T-helper 22 cell (primary cell): ENCODE measurements around the gene LRMDA.
"Not testable (repeated sequence)": the region's sequence is repeated elsewhere in the genome, so short reads cannot be mapped to it uniquely, and the experiment has no call there.

Source experiments
- DNase-seq: peaks from one replicate; pipeline ENCODE4 v3.0.0-alpha.2; 2020; ENCODE audit warnings: low read depth

The LRMDA gene

GRCh38 chr10:76554033-76554408, 1122.6 kb downstream of the LRMDA start:
- no peak for DNase-seq

GRCh38 chr10:76554478-76554877, 1123.1 kb downstream of the LRMDA start:
- no peak for DNase-seq

DNA sequence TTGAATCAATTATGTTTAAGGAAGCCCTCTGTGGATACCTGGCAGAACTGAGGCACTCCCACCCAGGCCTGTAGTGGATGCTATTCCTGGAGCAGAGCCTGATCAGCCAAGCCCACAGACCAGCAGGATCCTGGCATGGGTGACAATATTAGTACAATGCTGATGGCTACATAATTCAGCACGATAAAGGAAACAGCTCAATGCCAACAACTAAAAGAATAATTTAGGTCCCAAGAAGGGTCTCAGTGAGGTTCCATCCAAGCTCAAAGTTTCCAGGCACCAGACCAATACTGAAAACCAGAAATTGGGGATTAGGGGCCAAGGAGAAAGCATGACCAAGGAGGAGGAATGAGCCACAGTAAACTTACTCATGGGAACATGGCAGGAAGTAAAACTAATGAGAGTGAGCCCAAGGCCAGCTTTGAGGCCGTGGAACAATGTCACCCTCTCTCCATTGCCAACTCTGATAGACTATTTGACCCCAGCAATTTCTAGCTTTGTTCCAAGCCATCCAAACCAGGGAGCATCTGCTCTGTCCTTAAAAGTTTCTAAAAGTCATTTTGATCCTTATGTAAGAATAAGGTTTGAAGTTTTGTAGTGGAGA, 1123.7 kb downstream of the LRMDA start:
- DNase-seq, result no peak

DNA sequence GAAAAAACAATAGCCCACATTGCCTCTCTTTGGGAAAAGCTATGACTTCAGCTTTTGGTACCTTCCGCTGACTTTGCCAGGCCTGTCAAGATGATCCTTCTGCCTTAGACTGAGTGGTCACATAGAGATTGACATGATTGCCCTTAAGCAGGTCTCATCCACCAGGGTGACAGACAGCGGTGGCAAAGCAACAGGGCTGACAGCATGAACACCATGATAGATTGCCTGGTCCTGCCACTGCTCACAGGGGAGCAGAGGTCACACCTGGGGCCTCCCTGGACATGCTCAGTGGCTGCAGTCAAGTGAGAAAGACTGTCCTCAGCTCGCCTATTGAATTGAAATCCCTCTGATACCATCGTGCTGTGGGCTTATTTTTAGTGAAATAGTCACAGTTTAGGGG, 1125.9 kb downstream of the LRMDA start:
- no peak for DNase-seq

DNA sequence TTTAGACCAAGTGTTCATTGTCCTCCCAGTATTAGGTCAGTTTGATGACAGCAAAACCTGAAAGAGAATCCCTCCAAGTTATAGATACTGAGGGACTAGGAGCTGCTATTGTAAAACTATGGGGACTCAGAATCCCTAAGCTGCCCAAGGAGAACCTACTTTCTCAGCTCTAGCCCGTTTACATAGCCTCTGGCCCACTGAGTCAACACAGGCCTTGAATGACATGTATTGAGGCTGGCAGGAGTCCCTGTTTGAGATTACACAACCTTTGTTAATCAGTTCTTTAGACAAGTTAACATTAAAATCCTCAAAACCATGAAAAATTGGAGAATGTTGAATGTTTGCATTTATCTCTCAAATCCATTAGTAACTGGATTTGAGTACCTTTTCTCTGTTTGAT, 1127.2 kb downstream of the LRMDA start:
- DNase-seq, result no peak

- no peak for DNase-seq
These were observed 1127.8 kb downstream of the LRMDA start for GRCh38 chr10:76558996-76559891.

DNA sequence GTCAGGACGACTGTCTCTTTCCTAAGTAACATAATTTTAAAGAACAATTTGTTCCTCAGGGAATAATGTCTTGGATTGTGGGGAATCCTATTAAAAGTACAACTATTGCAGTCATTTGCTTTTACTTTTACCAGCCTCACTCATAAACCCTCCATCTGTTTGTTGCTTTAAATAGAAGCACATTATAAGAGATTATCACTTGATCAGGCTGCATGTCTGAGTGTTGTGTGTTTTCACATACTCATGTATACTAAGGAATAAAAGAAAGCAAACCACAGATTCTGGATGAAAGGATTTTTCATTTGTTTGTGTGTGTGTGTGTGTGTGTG, 1128.4 kb downstream of the LRMDA start:
- no peak for DNase-seq

DNA sequence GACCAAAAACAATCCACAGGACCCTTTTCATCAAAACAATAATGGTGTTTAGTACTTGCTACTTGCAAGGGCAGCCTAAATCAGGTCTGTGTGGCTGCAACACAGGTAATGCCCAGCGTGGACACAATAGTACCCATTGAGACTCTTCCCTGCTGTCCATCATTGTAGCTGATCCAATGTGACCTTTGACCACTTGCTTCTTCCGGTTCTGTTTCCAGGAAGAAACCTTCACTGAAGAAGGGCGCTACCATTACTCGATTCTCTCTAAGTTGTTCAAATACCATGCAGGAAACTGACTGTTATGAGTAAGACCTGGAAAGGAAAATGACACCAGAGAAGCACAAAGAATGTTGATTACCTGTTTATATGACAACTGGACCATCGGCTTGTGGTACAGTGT, 1128.9 kb downstream of the LRMDA start:
- no peak for DNase-seq

DNA sequence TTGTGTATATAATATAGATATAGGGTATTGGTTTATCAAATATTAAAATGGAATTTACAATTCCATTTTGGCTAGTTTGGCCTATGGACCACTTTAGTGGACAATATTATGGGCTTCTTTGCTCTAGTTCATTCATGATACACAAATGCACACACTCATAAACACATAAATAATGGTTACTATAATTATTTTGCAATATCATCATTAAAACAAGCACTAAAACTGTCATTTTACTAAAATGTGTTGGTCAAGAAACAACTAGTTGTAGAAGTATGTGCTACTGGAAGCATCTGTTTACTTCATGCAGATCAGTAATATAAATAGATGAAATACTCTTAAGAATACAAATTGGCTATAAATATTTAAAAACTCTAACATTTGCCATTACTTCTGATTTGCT, 1131.9 kb downstream of the LRMDA start:
- DNase-seq, result no peak

- DNase-seq, result no peak
These were observed 1140.6 kb downstream of the LRMDA start for GRCh38 chr10:76572021-76572420.

DNA sequence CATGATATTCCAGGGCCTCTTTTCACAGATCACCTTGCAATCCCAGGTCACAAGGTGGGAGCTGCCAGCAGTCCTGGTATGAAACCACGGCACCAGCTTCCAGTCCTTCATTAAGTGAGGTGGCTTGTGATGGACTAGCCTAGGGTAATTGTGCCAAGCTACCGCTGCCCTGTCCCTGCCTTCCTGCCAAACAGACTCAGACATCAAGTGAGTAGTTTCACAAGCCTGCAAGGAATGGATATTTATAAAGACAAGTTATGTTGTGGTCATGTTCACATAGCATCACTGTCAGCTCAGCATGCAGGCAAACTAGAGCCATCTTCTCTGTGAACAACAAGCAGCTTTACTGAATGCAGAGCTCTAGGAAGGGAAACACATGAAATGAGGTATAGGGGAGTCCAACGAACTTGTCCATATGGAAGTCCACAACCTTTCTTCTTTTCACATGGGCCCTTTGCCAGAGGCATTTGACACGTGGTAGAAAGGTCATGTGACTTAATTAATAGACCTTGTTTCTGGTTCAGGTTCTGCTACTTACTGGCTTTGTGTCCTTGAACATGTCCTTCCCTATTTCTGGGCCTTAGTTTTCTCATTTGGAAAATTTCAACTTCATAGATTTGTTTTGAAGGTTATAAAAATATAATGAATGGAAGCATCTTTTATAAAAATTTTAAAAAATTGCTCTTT, 1145.0 kb downstream of the LRMDA start:
- DNase-seq, result no peak

GRCh38 chr10:76577455-76577854, 1146.0 kb downstream of the LRMDA start:
- no peak for DNase-seq

DNA sequence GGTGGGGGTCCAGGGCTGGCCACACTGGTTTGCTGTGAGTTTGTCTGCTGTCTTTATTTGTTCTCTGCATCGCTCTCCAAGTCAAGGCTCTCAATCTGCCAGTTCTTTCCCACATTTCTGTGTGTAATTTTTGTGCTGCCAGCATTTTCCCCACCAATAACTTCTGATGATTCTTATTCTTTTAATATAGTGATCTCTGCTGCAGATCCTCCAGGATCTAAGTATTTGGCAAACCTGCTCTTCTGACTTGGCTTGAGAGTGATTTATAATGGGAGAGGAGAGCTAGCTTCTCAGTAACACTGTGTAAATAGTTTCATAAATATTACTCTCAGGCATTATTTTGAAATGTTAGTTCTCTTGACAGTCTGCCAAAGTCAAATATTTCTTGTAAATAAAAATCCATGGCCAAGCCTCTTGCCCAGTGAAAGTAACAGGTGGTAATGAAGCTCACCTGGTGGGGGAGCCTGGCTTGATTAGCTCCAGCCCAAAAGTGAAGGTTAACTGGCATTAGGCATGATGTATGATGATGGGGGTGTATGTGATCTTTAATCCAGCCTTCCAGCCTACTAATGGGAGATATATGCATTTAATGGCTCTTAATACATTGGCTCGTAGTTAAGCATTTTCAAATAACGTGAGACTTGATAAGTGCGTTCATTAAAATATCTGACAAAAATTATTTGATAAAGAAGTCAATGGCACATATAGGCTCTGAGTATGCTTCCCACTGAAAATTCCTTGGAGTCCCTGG, 1150.3 kb downstream of the LRMDA start:
- no peak for DNase-seq

- no peak for DNase-seq
These were observed 1151.1 kb downstream of the LRMDA start for GRCh38 chr10:76582531-76582930.

DNA sequence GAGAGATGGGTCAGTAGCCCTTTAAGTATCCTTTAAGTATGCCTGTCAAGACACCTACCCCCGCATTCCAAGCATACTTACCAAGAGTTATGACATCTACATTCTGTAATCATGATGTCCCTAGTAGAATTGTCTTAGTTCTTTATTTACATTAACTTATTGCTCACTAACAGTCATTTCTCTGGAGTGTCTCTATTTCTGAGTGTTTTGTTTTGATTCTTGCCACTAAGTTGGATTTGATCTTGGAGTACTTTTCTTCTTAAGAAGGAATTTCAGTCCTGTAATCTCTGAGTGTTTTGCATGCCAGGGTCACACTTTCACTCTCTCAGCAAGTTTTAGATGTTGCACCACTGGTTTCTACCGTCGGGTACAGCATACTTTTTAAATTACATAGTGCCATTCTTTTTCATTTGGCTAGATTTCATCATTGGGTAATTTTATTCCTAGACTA, 1152.3 kb downstream of the LRMDA start:
- DNase-seq, result no peak

- not testable (repeated sequence) for DNase-seq
These were observed 1153.0 kb downstream of the LRMDA start for GRCh38 chr10:76584466-76584865.
